ENCODE results near the gene AP3S2. TPM values are rescaled to one million over a fixed set of nuclear protein-coding genes. Genes with fewer than 3 reads are reported as not detected.

The AP3S2 gene
- total RNA-seq, 1 experiment from 2014 or later: 35.7 TPM

- no peak for TF ChIP-seq FOXK1 (CRISPR knock-in tag; IDR thresholded peaks at IDR 0.05)
- no peak for TF ChIP-seq RORB (CRISPR knock-in tag; IDR thresholded peaks at IDR 0.05)
- no peak for TF ChIP-seq MAX (CRISPR knock-in tag; IDR thresholded peaks at IDR 0.05)
These were observed 112.7 kb downstream of the AP3S2 start (continued) for GRCh38 chr15:89781055-89781454.

- POLR2A ChIA-PET: no interaction called here
- Mint-ChIP-seq H3K36me3 (no peaks in the 10 kb centered on the region), H3K4me1 (peaks cover 26% of the 10 kb centered on the region), H3K27ac (no peak overlapping the region), H3K27me3 (ENCODE audit: low read depth) (peaks cover 36% of the 10 kb centered on the region), H3K9me3 (no peaks in the 10 kb centered on the region), H3K4me3 (no peak overlapping the region)
- DNase-seq (ENCODE audit: low spot score): no peak
- no peak for TF ChIP-seq HMGXB4 (CRISPR knock-in tag; IDR thresholded peaks at IDR 0.05)
- TF ChIP-seq IRF2 (CRISPR knock-in tag; IDR thresholded peaks at IDR 0.05; ENCODE audit: borderline replicate concordance, low read depth): no peak
- TF ChIP-seq IRF1 (CRISPR knock-in tag; IDR thresholded peaks at IDR 0.05): no peak
- TF ChIP-seq MLX (CRISPR knock-in tag; IDR thresholded peaks at IDR 0.05): no peak
- no peak for TF ChIP-seq E2F5 (CRISPR knock-in tag; IDR thresholded peaks at IDR 0.05)
- no peak for TF ChIP-seq ZBTB21 (CRISPR knock-in tag; IDR thresholded peaks at IDR 0.05; ENCODE audit: borderline replicate concordance)
- no peak for TF ChIP-seq AR (CRISPR knock-in tag; IDR thresholded peaks at IDR 0.05)
- no peak for TF ChIP-seq ZNF281 (CRISPR knock-in tag; IDR thresholded peaks at IDR 0.05)
- CTCF ChIA-PET: interaction anchor here (1.3 kb wide), 1 partner anchor 20 kb away, joined by 7 read pairs; no protein-coding TSS in a partner anchor
- no peak for ATAC-seq
These were observed 113.2 kb downstream of the AP3S2 start for GRCh38 chr15:89780601-89781000.

Small RNA genes within 50 kb of the gene (microRNA-seq; reads per million reads assigned to microRNA genes)
- gene MIR5009 (ENCODE audit: borderline number of aligned reads) (not detected), gene MIR5094 (ENCODE audit: borderline number of aligned reads) (not detected)

Other genes with a start within 250 kb of the AP3S2 start
- gene KIF7, start 238.5 kb downstream of the AP3S2 start, total RNA-seq (2021): 20.4 to 21.8 TPM (median 21.3 TPM) in 3 replicates
- gene PLIN1, start 214.6 kb downstream of the AP3S2 start, total RNA-seq (2021): 0.37 to 0.70 TPM (median 0.48 TPM) in 3 replicates
- 2.9 to 3.5 TPM (median 3.0 TPM) in 3 replicates for gene PEX11A, start 203.2 kb downstream of the AP3S2 start, total RNA-seq (2021)
- 0.09 TPM in 1 of 3 replicates, not detected in the others for gene WDR93, start 203.2 kb downstream of the AP3S2 start, total RNA-seq (2021)
- 0.32 to 0.50 TPM (median 0.41 TPM) in 3 replicates for gene MESP1, start 142.7 kb downstream of the AP3S2 start, total RNA-seq (2021)
- gene MESP2, start 117.7 kb downstream of the AP3S2 start, total RNA-seq (2021): 0.66 to 1.0 TPM (median 0.68 TPM) in 3 replicates
- gene ANPEP, start 79.1 kb downstream of the AP3S2 start, total RNA-seq (2021): 3.5 to 5.8 TPM (median 4.0 TPM) in 3 replicates
- 3.5 to 4.8 TPM (median 4.7 TPM) in 3 replicates for gene ARPIN, start 19.0 kb upstream of the AP3S2 start, total RNA-seq (2021)
- 22.3 to 25.9 TPM (median 24.0 TPM) in 3 replicates for gene ZNF710, start 107.3 kb upstream of the AP3S2 start, total RNA-seq (2021)
- 53.3 to 80.3 TPM (median 72.3 TPM) in 3 replicates for gene IDH2, start 208.5 kb upstream of the AP3S2 start, total RNA-seq (2021)